OCI-LY7 (cell line): ENCODE data around the gene PAQR5. TPM values are rescaled to one million over a fixed set of nuclear protein-coding genes. Genes with fewer than 3 reads are reported as not detected.
A peak's percentile ranks its signal among the peaks of the same experiment; 100 is the strongest.

Experiments used
- BruUV-seq: library from RNA; stranded (reverse); fragments of 400-500 nt; replicated peaks from 2 replicates; lab custom pipeline; 2021; lab: Mats Ljungman, UMichigan
- CTCF ChIA-PET: fragments of 300-600 bp; sonication (Branson Sonifier 250); formaldehyde crosslinking; loops from one replicate; lab custom pipeline; 2022; ENCODE audit warnings: antibody characterized with exemption; ENCODE audit not compliant: unreplicated experiment; lab: Charles Lee
- POLR2A ChIA-PET: fragments of 300-600 bp; sonication (Branson Sonifier 250); formaldehyde crosslinking; loops from one replicate; lab custom pipeline; 2022; ENCODE audit warnings: antibody characterized with exemption; lab: Charles Lee
- DNase-seq: peaks from one replicate; pipeline ENCODE4 v3.0.0-alpha.2; 2015; ENCODE audit warnings: low spot score
- H2AFZ ChIP-seq: fragments of 200-600 bp; sonication (generic), shearing (Covaris generic); 2 replicates; pipeline ENCODE4 v1.6.1; 2014; ENCODE audit warnings: mild to moderate bottlenecking, antibody characterized with exemption, low read length, moderate library complexity
- H3K27ac ChIP-seq: fragments of 200-600 bp; sonication (generic); 2 replicates; pipeline ENCODE4 v1.5.1; 2014; ENCODE audit warnings: mixed run types, low read depth, mild to moderate bottlenecking, moderate library complexity, low read length, inconsistent platforms; ENCODE audit not compliant: poor library complexity, severe bottlenecking
- H3K36me3 ChIP-seq: fragments of 200-600 bp; sonication (generic); 2 replicates; pipeline ENCODE4 v1.6.1; 2014; ENCODE audit warnings: mild to moderate bottlenecking, antibody characterized with exemption, low read length, moderate library complexity, mixed read lengths; ENCODE audit not compliant: insufficient read depth
- H3K4me1 ChIP-seq: fragments of 200-600 bp; sonication (generic); 2 replicates; pipeline ENCODE4 v1.5.1; 2014; ENCODE audit warnings: mild to moderate bottlenecking, low read length; ENCODE audit not compliant: insufficient read depth, poor library complexity, severe bottlenecking
- H3K4me2 ChIP-seq: fragments of 200-600 bp; sonication (generic); 2 replicates; pipeline ENCODE4 v1.6.1; 2014; ENCODE audit warnings: mild to moderate bottlenecking, low read length
- H3K4me3 ChIP-seq: fragments of 200-600 bp; sonication (generic); 2 replicates; pipeline ENCODE4 v1.5.1; 2014; ENCODE audit warnings: mild to moderate bottlenecking, low read depth, low read length; ENCODE audit not compliant: poor library complexity, severe bottlenecking
- H3K79me2 ChIP-seq: fragments of 200-600 bp; sonication (generic); 2 replicates; pipeline ENCODE4 v1.6.1; 2016; ENCODE audit warnings: low read depth, mild to moderate bottlenecking, low read length, moderate library complexity, mixed read lengths; ENCODE audit not compliant: insufficient read depth
- H3K9me2 ChIP-seq: fragments of 200-600 bp; sonication (generic); 2 replicates; pipeline ENCODE4 v1.6.1; 2016; ENCODE audit warnings: mild to moderate bottlenecking, low read length, mixed read lengths; ENCODE audit not compliant: insufficient read depth
- H3K9me3 ChIP-seq: fragments of 200-600 bp; sonication (generic); 2 replicates; pipeline ENCODE4 v1.6.1; 2014; ENCODE audit warnings: mild to moderate bottlenecking, mixed run types, low read length, mixed read lengths
- H4K20me1 ChIP-seq: fragments of 200-600 bp; sonication (generic); 2 replicates; pipeline ENCODE4 v1.6.1; 2014; ENCODE audit warnings: mild to moderate bottlenecking, antibody characterized with exemption, low read length, moderate library complexity, mixed read lengths; ENCODE audit not compliant: insufficient read depth
- EZH2phosphoT487 ChIP-seq: fragments of 200-600 bp; sonication (generic); IDR thresholded peaks from 2 replicates; pipeline ENCODE4 v1.6.1; 2018; ENCODE audit warnings: low read depth, borderline replicate concordance, mild to moderate bottlenecking, mixed run types, antibody characterized with exemption, low read length, moderate library complexity, mixed read lengths
- intact Hi-C: fragments of 100-400 bp; cut with micrococcal nuclease; formaldehyde crosslinking; loops from one replicate; pipeline ENCODE4 v1.10.0; 2022; ENCODE audit not compliant: unreplicated experiment
- total RNA-seq, 2 experiments: library from RNA; depleted of rRNA in 1 of 2; stranded (reverse); fragments of >200 nt in 1 of 2; shearing (Covaris generic) in 1 of 2; gene quantifications; 2 replicates each; pipeline ENCODE4 v1.2.3, GENCODE V29; 2014 to 2022
- TF ChIP-seq, protein P1 (sequence below): fragments of 200-600 bp; sonication (generic); conservative IDR thresholded peaks from 2 replicates; pipeline ENCODE4 v1.5.1; 2014; ENCODE audit warnings: mild to moderate bottlenecking, antibody characterized with exemption, low read length, moderate library complexity, mixed read lengths

PAQR5 gene
- total RNA-seq, 2 experiments from 2014 or later, result not detected

DNA sequence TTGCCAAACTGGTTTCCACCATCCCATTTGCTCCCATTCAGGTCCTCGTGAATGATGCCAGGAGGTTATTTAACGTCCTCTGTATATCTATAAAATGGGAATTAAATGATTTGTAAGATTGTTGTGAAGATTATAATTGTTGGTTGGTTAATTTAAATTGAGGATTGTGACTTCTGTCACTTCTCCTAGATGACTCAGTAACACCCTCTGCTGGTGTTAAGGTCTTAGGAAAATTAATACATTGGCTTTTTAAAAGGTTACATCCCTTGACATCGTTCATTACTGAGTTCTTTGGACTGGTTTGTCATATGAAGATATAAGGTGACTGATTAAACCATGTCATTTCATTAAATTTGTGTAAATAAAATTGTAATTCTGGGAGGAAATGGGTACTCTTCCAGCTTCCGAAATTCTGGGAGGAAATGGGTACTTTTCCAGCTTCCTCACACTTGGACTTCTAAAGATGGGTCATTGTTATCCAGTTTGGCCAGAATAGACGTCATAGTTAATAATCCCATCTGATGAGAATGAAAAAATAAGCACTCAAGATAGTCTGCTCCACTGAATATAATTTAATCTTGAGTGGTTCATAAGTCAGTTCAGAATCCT is 33.3 kb upstream of the PAQR5 start:
- no peak overlapping the region for H3K4me2 ChIP-seq
- no peaks in the 10 kb centered on the region for H3K9me2 ChIP-seq
- ChIA-PET CTCF (no interaction called here), POLR2A (interaction anchor here (0.6 kb wide), 1 partner anchor 48 kb away, joined by 3 read pairs; no protein-coding TSS in a partner anchor)
- TF ChIP-seq EZH2phosphoT487, result no peak
- TF ChIP-seq, protein P1, sequence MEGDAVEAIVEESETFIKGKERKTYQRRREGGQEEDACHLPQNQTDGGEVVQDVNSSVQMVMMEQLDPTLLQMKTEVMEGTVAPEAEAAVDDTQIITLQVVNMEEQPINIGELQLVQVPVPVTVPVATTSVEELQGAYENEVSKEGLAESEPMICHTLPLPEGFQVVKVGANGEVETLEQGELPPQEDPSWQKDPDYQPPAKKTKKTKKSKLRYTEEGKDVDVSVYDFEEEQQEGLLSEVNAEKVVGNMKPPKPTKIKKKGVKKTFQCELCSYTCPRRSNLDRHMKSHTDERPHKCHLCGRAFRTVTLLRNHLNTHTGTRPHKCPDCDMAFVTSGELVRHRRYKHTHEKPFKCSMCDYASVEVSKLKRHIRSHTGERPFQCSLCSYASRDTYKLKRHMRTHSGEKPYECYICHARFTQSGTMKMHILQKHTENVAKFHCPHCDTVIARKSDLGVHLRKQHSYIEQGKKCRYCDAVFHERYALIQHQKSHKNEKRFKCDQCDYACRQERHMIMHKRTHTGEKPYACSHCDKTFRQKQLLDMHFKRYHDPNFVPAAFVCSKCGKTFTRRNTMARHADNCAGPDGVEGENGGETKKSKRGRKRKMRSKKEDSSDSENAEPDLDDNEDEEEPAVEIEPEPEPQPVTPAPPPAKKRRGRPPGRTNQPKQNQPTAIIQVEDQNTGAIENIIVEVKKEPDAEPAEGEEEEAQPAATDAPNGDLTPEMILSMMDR, result peak; percentile 85
- 0 out of 2 replicates have a peak, but pooled peaks cover 5% of the 10 kb centered on the region for H4K20me1 ChIP-seq
- no peaks in the 10 kb centered on the region for H3K4me1 ChIP-seq
- no peak overlapping the region for H3K27ac ChIP-seq
- no peaks in the 10 kb centered on the region for H3K9me3 ChIP-seq
- H3K79me2 ChIP-seq, result no peaks in the 10 kb centered on the region
- no peak overlapping the region for H2AFZ ChIP-seq
- peak; percentile 47 for DNase-seq
- no TSS peak for BruUV-seq
- no peaks in the 10 kb centered on the region for H3K36me3 ChIP-seq
- no peak overlapping the region for H3K4me3 ChIP-seq
- intact Hi-C loops, result loop anchor here (2.0 kb wide), 1 partner anchor 207 kb away; no protein-coding TSS in a partner anchor

DNA sequence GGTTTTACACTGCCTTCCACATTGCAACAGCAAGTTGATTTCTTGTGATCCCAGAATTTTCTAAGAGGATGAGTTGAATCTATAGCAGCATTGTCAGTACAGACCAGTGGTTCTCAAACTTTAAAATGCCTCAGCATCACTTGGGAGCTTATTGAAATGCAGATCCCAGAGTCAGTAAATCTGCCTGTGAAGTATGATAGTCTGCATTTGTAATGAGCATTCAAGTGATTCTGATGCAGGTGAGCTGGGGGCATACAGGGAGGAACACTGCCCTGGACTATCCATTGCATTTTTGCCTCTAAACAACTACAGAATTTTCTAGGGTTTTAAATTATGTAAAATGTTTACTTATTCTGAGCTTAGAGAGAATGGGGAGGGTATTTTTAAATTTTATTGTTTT is 27.5 kb upstream of the PAQR5 start:
- no peak for DNase-seq
- Histone ChIP-seq H3K9me2 (no peaks in the 10 kb centered on the region), H3K4me2 (no peak overlapping the region), H3K4me3 (no peak overlapping the region), H3K27ac (no peak overlapping the region), H3K4me1 (no peaks in the 10 kb centered on the region), H4K20me1 (no peaks in the 10 kb centered on the region), H3K9me3 (no peaks in the 10 kb centered on the region), H2AFZ (no peak overlapping the region), H3K36me3 (no peaks in the 10 kb centered on the region), H3K79me2 (no peaks in the 10 kb centered on the region)
- CTCF ChIA-PET, result no interaction called here
- intact Hi-C loops, result no loop called here
- TF ChIP-seq EZH2phosphoT487, result no peak
- TF ChIP-seq, protein P1, result no peak
- BruUV-seq, result no TSS peak
- POLR2A ChIA-PET, result interaction anchor here (0.6 kb wide), 1 partner anchor 98 kb away, joined by 3 read pairs; no protein-coding TSS in a partner anchor

DNA sequence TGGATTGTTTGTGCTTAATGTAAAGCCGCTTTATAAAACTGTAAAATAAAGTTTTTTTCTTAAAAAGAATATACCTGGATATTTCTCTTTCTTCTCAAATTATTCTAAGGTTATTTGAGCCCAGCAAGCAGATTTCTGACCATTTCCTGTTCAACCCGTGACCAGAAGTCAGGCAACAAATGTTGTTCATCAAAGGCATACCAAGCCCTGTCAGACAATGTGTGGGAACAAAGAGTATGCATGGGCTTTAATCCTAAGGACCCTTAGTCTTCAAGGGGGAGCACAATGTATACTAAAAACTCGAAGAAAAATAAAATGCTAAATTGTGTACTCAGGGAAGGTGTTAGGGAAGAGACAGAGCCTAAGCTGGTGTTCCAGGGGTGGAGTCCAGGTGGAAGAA is 26.6 kb upstream of the PAQR5 start:
- Histone ChIP-seq H3K4me2 (no peak overlapping the region), H3K9me2 (no peaks in the 10 kb centered on the region), H3K79me2 (no peaks in the 10 kb centered on the region), H4K20me1 (no peaks in the 10 kb centered on the region), H3K4me3 (no peak overlapping the region), H3K9me3 (no peaks in the 10 kb centered on the region), H3K4me1 (no peaks in the 10 kb centered on the region), H3K36me3 (no peaks in the 10 kb centered on the region), H2AFZ (no peak overlapping the region), H3K27ac (no peak overlapping the region)
- no TSS peak for BruUV-seq
- CTCF ChIA-PET, result no interaction called here
- TF ChIP-seq, protein P1, result no peak
- TF ChIP-seq EZH2phosphoT487, result no peak
- DNase-seq, result no peak
- POLR2A ChIA-PET, result no interaction called here
- intact Hi-C loops, result no loop called here
